Ovary (tissue), 3 donors: ENCODE data around the gene CYP2C18.
"Not testable (repeated sequence)": the region's sequence is repeated elsewhere in the genome, so short reads cannot be mapped to it uniquely, and the experiment has no call there.

ENCODE experiments used
- CTCF ChIP-seq, 3 donors: fragments of 450-650 bp in 2 of 3; fragments of 200-600 bp in 1 of 3; IDR thresholded peaks; one replicate each; pipeline versions ENCODE4 v1.5.1 to v1.8.0; 2016 to 2022; ENCODE audit warnings: antibody characterized with exemption in 3 of 3, mild to moderate bottlenecking in 1 of 3
- EP300 ChIP-seq: sonication (generic); formaldehyde crosslinking; IDR thresholded peaks from one replicate; pipeline ENCODE4 v1.6.1; 2017; ENCODE audit warnings: antibody characterized with exemption
- donor health status: DM: no; HTN: no; CAD: no.

- not testable (repeated sequence) for TF ChIP-seq CTCF (IDR thresholded peaks at IDR 0.05); EP300
Measured at GRCh38 chr10:94638097-94638496, 45.4 kb upstream of the CYP2C18 start.
